Omental fat pad (tissue), 4 donors: ENCODE results near the gene KLF8. TPM values are rescaled to one million over a fixed set of nuclear protein-coding genes. Genes with fewer than 3 reads are reported as not detected.

Experiments
- ATAC-seq: fragments of 150-250 bp; one replicate; pipeline ENCODE4 v1.9.1; 2016; ENCODE audit warnings: mild to moderate bottlenecking, moderate library complexity; ENCODE audit not compliant: low FRiP score
- DNase-seq: peaks from one replicate; pipeline ENCODE4 v3.0.0-alpha.2; 2019; ENCODE audit warnings: low spot score
- CTCF ChIP-seq, 3 donors: fragments of 450-650 bp; IDR thresholded peaks; one replicate each; pipeline ENCODE4 v1.5.1; 2016 to 2017; ENCODE audit warnings: antibody characterized with exemption in 3 of 3, mild to moderate bottlenecking in 3 of 3, moderate library complexity in 2 of 3
- total RNA-seq, 4 donors: library from RNA; depleted of rRNA; stranded (reverse); fragments of >200 nt; gene quantifications; one replicate each; pipeline ENCODE4 v1.1.0, GENCODE V29; 2016

The KLF8 gene
- total RNA-seq, 4 donors from 2014 or later: 12.1 to 30.1 (median 23.2) TPM

GRCh38 chrX:56268888-56269287 is 36.7 kb downstream of the KLF8 start:
- no peak for DNase-seq
- ATAC-seq: no peak
- no peak for TF ChIP-seq CTCF (IDR thresholded peaks at IDR 0.05)

GRCh38 chrX:56278692-56279091 is 46.5 kb downstream of the KLF8 start:
- no peak for TF ChIP-seq CTCF (IDR thresholded peaks at IDR 0.05)
- ATAC-seq (no peak), DNase-seq (no peak)

- no peak for ATAC-seq
- TF ChIP-seq CTCF (IDR thresholded peaks at IDR 0.05): no peak
- DNase-seq: no peak
Observed at GRCh38 chrX:56279863-56280262, 47.7 kb downstream of the KLF8 start.

- ATAC-seq (no peak), DNase-seq (no peak)
- no peak for TF ChIP-seq CTCF (IDR thresholded peaks at IDR 0.05)
Observed at GRCh38 chrX:56281789-56282188, 49.6 kb downstream of the KLF8 start.

GRCh38 chrX:56284269-56284668 is 52.1 kb downstream of the KLF8 start:
- no peak for ATAC-seq
- no peak for TF ChIP-seq CTCF (IDR thresholded peaks at IDR 0.05)
- DNase-seq: no peak

- DNase-seq (no peak), ATAC-seq (no peak)
- no peak for TF ChIP-seq CTCF (IDR thresholded peaks at IDR 0.05)
Observed at GRCh38 chrX:56288608-56289007, 56.5 kb downstream of the KLF8 start.

GRCh38 chrX:56289449-56289848 is 57.3 kb downstream of the KLF8 start:
- TF ChIP-seq CTCF (IDR thresholded peaks at IDR 0.05): no peak
- DNase-seq (no peak), ATAC-seq (no peak)
